Neuron (in vitro differentiated cells): Measurements from ENCODE around the gene HIGD2A.

ENCODE experiments used
- H2AFZ ChIP-seq: one replicate; pipeline ENCODE4 v1.6.1; 2013; ENCODE audit warnings: low read depth, mild to moderate bottlenecking, inconsistent platforms, low read length, moderate library complexity
- H3K27me3 ChIP-seq: one replicate; pipeline ENCODE4 v1.6.1; 2013; ENCODE audit warnings: low read length; ENCODE audit not compliant: insufficient read depth
- H3K36me3 ChIP-seq: one replicate; pipeline ENCODE4 v1.6.1; 2013; ENCODE audit warnings: low read length; ENCODE audit not compliant: insufficient read depth
- H3K4me1 ChIP-seq: one replicate; pipeline ENCODE4 v1.6.1; 2013; ENCODE audit warnings: low read length; ENCODE audit not compliant: insufficient read depth
- H3K4me3 ChIP-seq: 2 replicates; pipeline ENCODE4 v1.5.1; 2013; ENCODE audit warnings: mild to moderate bottlenecking, low read length, moderate library complexity
- H3K9me3 ChIP-seq: one replicate; pipeline ENCODE4 v1.6.1; 2013; ENCODE audit warnings: low read length

HIGD2A gene

GRCh38 chr5:176381979-176382378 is 6.6 kb upstream of the HIGD2A start:
- H3K4me3 ChIP-seq = no peak overlapping the region
- no peaks in the 10 kb centered on the region for H3K9me3 ChIP-seq
- peaks cover 38% of the 10 kb centered on the region for H3K36me3 ChIP-seq
- no peaks in the 10 kb centered on the region for H3K27me3 ChIP-seq
- peaks cover 3% of the 10 kb centered on the region for H3K4me1 ChIP-seq
- H2AFZ ChIP-seq = no peak overlapping the region

- Histone ChIP-seq H3K36me3 (peaks cover 38% of the 10 kb centered on the region), H3K9me3 (no peaks in the 10 kb centered on the region)
Measured at GRCh38 chr5:176382721-176383120, 5.8 kb upstream of the HIGD2A start.

GRCh38 chr5:176383248-176383905 is 5.2 kb upstream of the HIGD2A start:
- Histone ChIP-seq H2AFZ (no peak overlapping the region), H3K4me1 (peaks cover 15% of the 10 kb centered on the region), H3K27me3 (no peaks in the 10 kb centered on the region), H3K36me3 (peaks cover 38% of the 10 kb centered on the region), H3K4me3 (no peak overlapping the region), H3K9me3 (no peaks in the 10 kb centered on the region)

More at GRCh38 chr5:176382721-176383120, 5.8 kb upstream of the HIGD2A start:
- no peak overlapping the region for H3K4me3 ChIP-seq
- H2AFZ ChIP-seq = no peak overlapping the region
- peaks cover 11% of the 10 kb centered on the region for H3K4me1 ChIP-seq
- H3K27me3 ChIP-seq = no peaks in the 10 kb centered on the region

- Histone ChIP-seq H2AFZ (no peak overlapping the region), H3K4me1 (peaks cover 15% of the 10 kb centered on the region), H3K9me3 (no peaks in the 10 kb centered on the region), H3K27me3 (no peaks in the 10 kb centered on the region), H3K36me3 (peaks cover 38% of the 10 kb centered on the region), H3K4me3 (no peak overlapping the region)
Measured at GRCh38 chr5:176383961-176384360, 4.6 kb upstream of the HIGD2A start.

- Histone ChIP-seq H3K27me3 (no peaks in the 10 kb centered on the region), H3K36me3 (peaks cover 38% of the 10 kb centered on the region), H2AFZ (no peak overlapping the region), H3K9me3 (no peaks in the 10 kb centered on the region), H3K4me1 (peaks cover 16% of the 10 kb centered on the region), H3K4me3 (no peak overlapping the region)
Measured at GRCh38 chr5:176384366-176384930, 4.1 kb upstream of the HIGD2A start.

- Histone ChIP-seq H3K4me1 (peaks cover 19% of the 10 kb centered on the region), H3K27me3 (no peaks in the 10 kb centered on the region), H3K4me3 (no peak overlapping the region), H3K36me3 (peaks cover 38% of the 10 kb centered on the region), H2AFZ (no peak overlapping the region), H3K9me3 (no peaks in the 10 kb centered on the region)
Measured at GRCh38 chr5:176384991-176385390, 3.6 kb upstream of the HIGD2A start.

- no peaks in the 10 kb centered on the region for H3K9me3 ChIP-seq
- peaks cover 19% of the 10 kb centered on the region for H3K4me1 ChIP-seq
- no peak overlapping the region for H3K4me3 ChIP-seq
- H3K36me3 ChIP-seq = peaks cover 47% of the 10 kb centered on the region
- H2AFZ ChIP-seq = no peak overlapping the region
- no peaks in the 10 kb centered on the region for H3K27me3 ChIP-seq
Measured at GRCh38 chr5:176386491-176386890, 2.1 kb upstream of the HIGD2A start.

GRCh38 chr5:176387384-176387925 is 1.1 kb upstream of the HIGD2A start:
- Histone ChIP-seq H3K4me1 (peaks cover 19% of the 10 kb centered on the region), H3K4me3 (peak overlapping the region; percentile 69), H3K9me3 (no peaks in the 10 kb centered on the region), H3K27me3 (no peaks in the 10 kb centered on the region), H2AFZ (no peak overlapping the region), H3K36me3 (peaks cover 48% of the 10 kb centered on the region)

GRCh38 chr5:176388003-176388443 is 528 bp upstream of the HIGD2A start:
- no peaks in the 10 kb centered on the region for H3K27me3 ChIP-seq
- H3K36me3 ChIP-seq = peaks cover 45% of the 10 kb centered on the region
- no peak overlapping the region for H2AFZ ChIP-seq
- peak overlapping the region; percentile 69 for H3K4me3 ChIP-seq
- no peaks in the 10 kb centered on the region for H3K9me3 ChIP-seq
- peaks cover 19% of the 10 kb centered on the region for H3K4me1 ChIP-seq

GRCh38 chr5:176389135-176390123 is 878 bp downstream of the HIGD2A start:
- H3K4me3 ChIP-seq = peak overlapping the region; percentile 69
- no peaks in the 10 kb centered on the region for H3K9me3 ChIP-seq
- no peaks in the 10 kb centered on the region for H3K27me3 ChIP-seq
- peaks cover 19% of the 10 kb centered on the region for H3K4me1 ChIP-seq
- H3K36me3 ChIP-seq = peaks cover 36% of the 10 kb centered on the region
- H2AFZ ChIP-seq = peak overlapping the region; percentile 35

- no peaks in the 10 kb centered on the region for H3K27me3 ChIP-seq
- peaks cover 19% of the 10 kb centered on the region for H3K4me1 ChIP-seq
- H3K36me3 ChIP-seq = peaks cover 32% of the 10 kb centered on the region
- H3K4me3 ChIP-seq = no peak overlapping the region
- H3K9me3 ChIP-seq = no peaks in the 10 kb centered on the region
- H2AFZ ChIP-seq = no peak overlapping the region
Measured at GRCh38 chr5:176391479-176391878, 2.9 kb downstream of the HIGD2A start.

GRCh38 chr5:176391999-176392398 is 3.4 kb downstream of the HIGD2A start:
- H3K4me3 ChIP-seq = no peak overlapping the region
- H3K36me3 ChIP-seq = peaks cover 32% of the 10 kb centered on the region
- H3K4me1 ChIP-seq = peaks cover 16% of the 10 kb centered on the region
- H3K9me3 ChIP-seq = no peaks in the 10 kb centered on the region
- no peak overlapping the region for H2AFZ ChIP-seq
- no peaks in the 10 kb centered on the region for H3K27me3 ChIP-seq

- peaks cover 11% of the 10 kb centered on the region for H3K4me1 ChIP-seq
- no peak overlapping the region for H2AFZ ChIP-seq
- no peak overlapping the region for H3K4me3 ChIP-seq
- no peaks in the 10 kb centered on the region for H3K27me3 ChIP-seq
- no peaks in the 10 kb centered on the region for H3K9me3 ChIP-seq
- peaks cover 32% of the 10 kb centered on the region for H3K36me3 ChIP-seq
Measured at GRCh38 chr5:176392526-176392925, 4.0 kb downstream of the HIGD2A start.
